ENCODE measurements around the gene YTHDF2. TPM values are rescaled to one million over a fixed set of nuclear protein-coding genes. Genes with fewer than 3 reads are reported as not detected.
"Not testable (repeated sequence)": the region's sequence is repeated elsewhere in the genome, so short reads cannot be mapped to it uniquely, and the experiment has no call there.

The YTHDF2 gene
- polyA plus RNA-seq, 4 donors: 39.1 to 59.0 (median 43.8) TPM

DNA sequence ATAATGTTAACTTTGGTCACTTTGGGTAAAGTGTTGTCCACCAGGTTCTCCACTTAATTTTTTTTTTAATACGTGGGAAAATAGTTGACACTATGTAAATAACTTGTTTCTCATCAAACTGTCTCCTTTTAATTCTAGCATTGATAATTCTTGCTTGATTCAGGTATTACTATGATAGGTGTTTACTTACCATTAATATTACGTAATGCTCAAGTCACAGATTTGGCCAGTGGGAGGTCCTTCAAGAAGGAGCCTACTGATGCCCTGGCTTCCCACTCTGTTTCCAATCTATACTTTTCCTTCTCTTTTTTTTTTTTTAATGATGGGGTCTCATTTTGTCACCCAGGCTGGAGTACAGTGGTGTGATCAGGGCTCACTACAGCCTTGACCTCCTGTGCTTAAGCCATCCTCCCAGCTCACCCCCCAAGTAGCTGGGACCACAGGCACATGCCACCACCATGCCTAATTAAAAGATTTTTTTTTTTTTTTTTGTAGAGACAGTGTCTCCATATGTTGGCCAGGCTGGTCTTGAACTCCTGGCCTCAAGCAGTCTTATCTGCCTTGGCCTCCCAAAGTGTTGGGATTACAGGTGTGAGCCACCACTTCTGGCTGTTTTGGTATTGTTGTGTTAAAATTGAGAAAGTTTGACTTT lies 29.9 kb downstream of the YTHDF2 start:
- H3K9me3 ChIP-seq (ENCODE audit: control insufficient read depth in 2 of 2, insufficient read depth in 1 of 2, low read depth in 1 of 2, low read length in 1 of 2): no peaks in the 10 kb centered on the region
- DNase-seq: no peak
- H3K4me3 ChIP-seq (ENCODE audit: low read depth in 1 of 3, low read length in 3 of 3): no peak overlapping the region
- H3K4me1 ChIP-seq (ENCODE audit: control insufficient read depth in 3 of 3, insufficient read depth in 2 of 3, low read depth in 1 of 3, low read length in 2 of 3): no peaks in the 10 kb centered on the region
- H3K36me3 ChIP-seq (ENCODE audit: control insufficient read depth in 3 of 3, insufficient read depth in 2 of 3, low read depth in 1 of 3, low read length in 3 of 3): peaks cover 3 to 45% (median 4%) of the 10 kb centered on the region in 3 donors
- H3K27ac ChIP-seq (ENCODE audit: low read depth in 1 of 3, low read length in 2 of 3): no peak overlapping the region
- H3K27me3 ChIP-seq (ENCODE audit: control insufficient read depth in 3 of 3, insufficient read depth in 3 of 3, low read length in 3 of 3): no peaks in the 10 kb centered on the region
- WGBS, 3 donors: 88 to 95% (median 93%) methylated on average over 2 of the region's 2 CpGs
- FAIRE-seq: no peak

DNA sequence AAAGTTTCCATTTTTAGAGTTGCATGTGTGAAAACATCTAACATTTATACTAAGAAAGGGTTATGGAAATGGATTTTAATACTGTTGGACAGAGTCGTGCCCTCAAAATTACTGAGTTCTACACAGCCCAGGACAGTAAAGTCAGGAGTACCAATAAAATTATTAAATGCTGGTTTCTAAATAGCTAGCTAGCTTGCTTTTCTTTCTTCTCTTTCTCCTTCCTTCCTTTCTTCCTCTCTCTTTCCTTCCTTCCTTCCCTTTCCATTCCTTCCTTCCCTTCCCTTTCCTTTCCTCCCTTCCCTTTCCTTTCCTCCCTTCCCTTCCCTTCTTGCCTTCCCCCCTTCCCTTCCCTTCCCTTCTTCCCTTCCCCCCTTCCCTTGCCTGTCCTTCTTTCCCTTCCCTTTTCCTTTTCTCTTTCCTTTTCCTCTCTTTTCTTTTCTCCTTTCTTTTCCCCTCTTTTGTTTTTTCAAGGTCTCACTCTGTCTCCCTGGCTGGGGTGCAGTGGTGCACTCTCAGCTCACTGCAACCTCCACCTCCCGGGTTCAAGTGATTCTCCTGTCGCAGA lies 33.9 kb downstream of the YTHDF2 start:
- DNase-seq (no peak), FAIRE-seq (no peak)
- 95 to 99% (median 96%) methylated on average over 3 of the region's 3 CpGs for WGBS, 3 donors
- H3K27me3 ChIP-seq (ENCODE audit: control insufficient read depth in 3 of 3, insufficient read depth in 3 of 3, low read length in 3 of 3): no peaks in the 10 kb centered on the region
- H3K27ac ChIP-seq (ENCODE audit: low read depth in 1 of 3, low read length in 2 of 3): no peak overlapping the region
- no peaks in the 10 kb centered on the region for H3K9me3 ChIP-seq (ENCODE audit: control insufficient read depth in 2 of 2, insufficient read depth in 1 of 2, low read depth in 1 of 2, low read length in 1 of 2)
- peaks cover 0 to 7% (median 2%) of the 10 kb centered on the region in 3 donors for H3K4me1 ChIP-seq (ENCODE audit: control insufficient read depth in 3 of 3, insufficient read depth in 2 of 3, low read depth in 1 of 3, low read length in 2 of 3)
- peaks cover 3 to 31% (median 4%) of the 10 kb centered on the region in 3 donors for H3K36me3 ChIP-seq (ENCODE audit: control insufficient read depth in 3 of 3, insufficient read depth in 2 of 3, low read depth in 1 of 3, low read length in 3 of 3)
- H3K4me3 ChIP-seq (ENCODE audit: low read depth in 1 of 3, low read length in 3 of 3): no peak overlapping the region

- Histone ChIP-seq H3K4me1 (ENCODE audit: control insufficient read depth in 3 of 3, insufficient read depth in 2 of 3, low read depth in 1 of 3, low read length in 2 of 3) (peaks cover 0 to 13% (median 2%) of the 10 kb centered on the region in 3 donors), H3K36me3 (ENCODE audit: control insufficient read depth in 3 of 3, insufficient read depth in 2 of 3, low read depth in 1 of 3, low read length in 3 of 3) (peaks cover 0 to 22% (median 4%) of the 10 kb centered on the region in 3 donors)
- H3K4me3 ChIP-seq (ENCODE audit: low read depth in 1 of 3, low read length in 3 of 3); H3K27ac ChIP-seq (ENCODE audit: low read depth in 1 of 3, low read length in 2 of 3); H3K9me3 ChIP-seq (ENCODE audit: control insufficient read depth in 2 of 2, insufficient read depth in 1 of 2, low read depth in 1 of 2, low read length in 1 of 2); FAIRE-seq; H3K27me3 ChIP-seq (ENCODE audit: control insufficient read depth in 3 of 3, insufficient read depth in 3 of 3, low read length in 3 of 3); DNase-seq: not testable (repeated sequence)
- 91 to 95% (median 93%) methylated on average over 10 of the region's 10 CpGs for whole genome bisulfite sequencing, 3 donors
These were observed 35.2 kb downstream of the YTHDF2 start for GRCh38 chr1:28771921-28772320.

DNA sequence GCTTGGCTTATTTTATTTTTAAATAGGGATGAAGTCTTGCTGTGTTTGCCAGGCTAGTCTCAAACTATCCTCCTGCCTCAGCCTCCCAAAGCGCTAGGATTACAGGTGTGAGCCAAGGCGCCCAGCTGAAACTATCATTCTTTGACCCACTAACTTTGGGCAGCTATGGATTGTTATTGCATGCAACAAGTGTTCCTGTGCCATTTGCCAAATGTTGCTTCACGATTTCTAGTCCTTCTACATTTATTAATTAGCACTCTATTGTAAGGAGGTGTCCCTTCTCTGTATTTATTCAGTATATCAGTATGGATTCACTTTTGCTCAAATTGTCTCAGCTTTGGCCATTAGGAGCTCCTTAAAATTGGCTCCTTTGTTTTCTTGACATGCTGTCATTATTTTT lies 36.4 kb downstream of the YTHDF2 start:
- no peak for FAIRE-seq
- DNase-seq: no peak
- no peak overlapping the region for H3K4me3 ChIP-seq (ENCODE audit: low read depth in 1 of 3, low read length in 3 of 3)
- H3K27me3 ChIP-seq (ENCODE audit: control insufficient read depth in 3 of 3, insufficient read depth in 3 of 3, low read length in 3 of 3): no peaks in the 10 kb centered on the region
- H3K36me3 ChIP-seq (ENCODE audit: control insufficient read depth in 3 of 3, insufficient read depth in 2 of 3, low read depth in 1 of 3, low read length in 3 of 3): peaks cover 0 to 17% (median 4%) of the 10 kb centered on the region in 3 donors
- H3K4me1 ChIP-seq (ENCODE audit: control insufficient read depth in 3 of 3, insufficient read depth in 2 of 3, low read depth in 1 of 3, low read length in 2 of 3): peaks cover 0 to 13% (median 2%) of the 10 kb centered on the region in 3 donors
- H3K9me3 ChIP-seq (ENCODE audit: control insufficient read depth in 2 of 2, insufficient read depth in 1 of 2, low read depth in 1 of 2, low read length in 1 of 2): no peaks in the 10 kb centered on the region
- WGBS, 3 donors: 82 to 88% (median 85%) methylated on average over 3 of the region's 3 CpGs
- no peak overlapping the region for H3K27ac ChIP-seq (ENCODE audit: low read depth in 1 of 3, low read length in 2 of 3)

GRCh38 chr1:28775121-28775942 lies 38.6 kb downstream of the YTHDF2 start:
- peaks cover 0 to 13% (median 2%) of the 10 kb centered on the region in 3 donors for H3K4me1 ChIP-seq (ENCODE audit: control insufficient read depth in 3 of 3, insufficient read depth in 2 of 3, low read depth in 1 of 3, low read length in 2 of 3)
- no peaks in the 10 kb centered on the region for H3K9me3 ChIP-seq (ENCODE audit: control insufficient read depth in 2 of 2, insufficient read depth in 1 of 2, low read depth in 1 of 2, low read length in 1 of 2)
- H3K4me3 ChIP-seq (ENCODE audit: low read depth in 1 of 3, low read length in 3 of 3): peak overlapping the region; percentile 8 to 57 (median 54)
- FAIRE-seq: no peak
- H3K36me3 ChIP-seq (ENCODE audit: control insufficient read depth in 3 of 3, insufficient read depth in 2 of 3, low read depth in 1 of 3, low read length in 3 of 3): peaks cover 0 to 15% (median 0%) of the 10 kb centered on the region in 3 donors
- no peaks in the 10 kb centered on the region for H3K27me3 ChIP-seq (ENCODE audit: control insufficient read depth in 3 of 3, insufficient read depth in 3 of 3, low read length in 3 of 3)
- WGBS, 3 donors: 4 to 16% (median 8%) methylated on average over 39 of the region's 39 CpGs
- H3K27ac ChIP-seq (ENCODE audit: low read depth in 1 of 3, low read length in 2 of 3): peak overlapping the region; percentile 71 to 90 (median 87)
- peak; percentile 88 to 93 for DNase-seq

- H3K4me3 ChIP-seq (ENCODE audit: low read depth in 1 of 3, low read length in 3 of 3): no peak overlapping the region
- peaks cover 0 to 10% (median 0%) of the 10 kb centered on the region in 3 donors for H3K36me3 ChIP-seq (ENCODE audit: control insufficient read depth in 3 of 3, insufficient read depth in 2 of 3, low read depth in 1 of 3, low read length in 3 of 3)
- H3K4me1 ChIP-seq (ENCODE audit: control insufficient read depth in 3 of 3, insufficient read depth in 2 of 3, low read depth in 1 of 3, low read length in 2 of 3): peaks cover 0 to 13% (median 2%) of the 10 kb centered on the region in 3 donors
- no peaks in the 10 kb centered on the region for H3K27me3 ChIP-seq (ENCODE audit: control insufficient read depth in 3 of 3, insufficient read depth in 3 of 3, low read length in 3 of 3)
- 97% methylated on average over 17 of the region's 17 CpGs for WGBS, 3 donors
- H3K27ac ChIP-seq (ENCODE audit: low read depth in 1 of 3, low read length in 2 of 3): no peak overlapping the region
- FAIRE-seq: no peak
- H3K9me3 ChIP-seq (ENCODE audit: control insufficient read depth in 2 of 2, insufficient read depth in 1 of 2, low read depth in 1 of 2, low read length in 1 of 2): no peaks in the 10 kb centered on the region
- no peak for DNase-seq
These were observed 39.6 kb downstream of the YTHDF2 start for GRCh38 chr1:28776341-28776740.

GRCh38 chr1:28778021-28778420 lies 41.3 kb downstream of the YTHDF2 start:
- peaks cover 0 to 7% (median 0%) of the 10 kb centered on the region in 3 donors for H3K36me3 ChIP-seq (ENCODE audit: control insufficient read depth in 3 of 3, insufficient read depth in 2 of 3, low read depth in 1 of 3, low read length in 3 of 3)
- no peak overlapping the region for H3K27ac ChIP-seq (ENCODE audit: low read depth in 1 of 3, low read length in 2 of 3)
- no peak for DNase-seq
- 80 to 92% (median 85%) methylated on average over 2 of the region's 2 CpGs for WGBS, 3 donors
- no peaks in the 10 kb centered on the region for H3K9me3 ChIP-seq (ENCODE audit: control insufficient read depth in 2 of 2, insufficient read depth in 1 of 2, low read depth in 1 of 2, low read length in 1 of 2)
- H3K4me1 ChIP-seq (ENCODE audit: control insufficient read depth in 3 of 3, insufficient read depth in 2 of 3, low read depth in 1 of 3, low read length in 2 of 3): peaks cover 0 to 13% (median 2%) of the 10 kb centered on the region in 3 donors
- FAIRE-seq: no peak
- H3K27me3 ChIP-seq (ENCODE audit: control insufficient read depth in 3 of 3, insufficient read depth in 3 of 3, low read length in 3 of 3): no peaks in the 10 kb centered on the region
- H3K4me3 ChIP-seq (ENCODE audit: low read depth in 1 of 3, low read length in 3 of 3): no peak overlapping the region

GRCh38 chr1:28779751-28780408 lies 43.1 kb downstream of the YTHDF2 start:
- DNase-seq (no peak), FAIRE-seq (no peak)
- H3K4me1 ChIP-seq (ENCODE audit: control insufficient read depth in 3 of 3, insufficient read depth in 2 of 3, low read depth in 1 of 3, low read length in 2 of 3): peaks cover 0 to 10% (median 2%) of the 10 kb centered on the region in 3 donors

More at GRCh38 chr1:28779751-28780408, 43.1 kb downstream of the YTHDF2 start:
- no peaks in the 10 kb centered on the region for H3K36me3 ChIP-seq (ENCODE audit: control insufficient read depth in 3 of 3, insufficient read depth in 2 of 3, low read depth in 1 of 3, low read length in 3 of 3)
- no peak overlapping the region for H3K27ac ChIP-seq (ENCODE audit: low read depth in 1 of 3, low read length in 2 of 3)
- H3K4me3 ChIP-seq (ENCODE audit: low read depth in 1 of 3, low read length in 3 of 3): no peak overlapping the region
- WGBS, 3 donors: 87 to 90% (median 89%) methylated on average over 6 of the region's 6 CpGs
- H3K27me3 ChIP-seq (ENCODE audit: control insufficient read depth in 3 of 3, insufficient read depth in 3 of 3, low read length in 3 of 3): no peaks in the 10 kb centered on the region
- H3K9me3 ChIP-seq (ENCODE audit: control insufficient read depth in 2 of 2, insufficient read depth in 1 of 2, low read depth in 1 of 2, low read length in 1 of 2): no peaks in the 10 kb centered on the region
